ENCODE measurements around the gene SYNGAP1.

GRCh38 chr6:33433544-33434191, 13.8 kb downstream of the SYNGAP1 start:
- TF ChIP-seq POLR2AphosphoS5 (IDR thresholded peaks at IDR 0.05) (no peak), POLR2A (IDR thresholded peaks at IDR 0.05) (no peak)
- TF ChIP-seq, protein P1, sequence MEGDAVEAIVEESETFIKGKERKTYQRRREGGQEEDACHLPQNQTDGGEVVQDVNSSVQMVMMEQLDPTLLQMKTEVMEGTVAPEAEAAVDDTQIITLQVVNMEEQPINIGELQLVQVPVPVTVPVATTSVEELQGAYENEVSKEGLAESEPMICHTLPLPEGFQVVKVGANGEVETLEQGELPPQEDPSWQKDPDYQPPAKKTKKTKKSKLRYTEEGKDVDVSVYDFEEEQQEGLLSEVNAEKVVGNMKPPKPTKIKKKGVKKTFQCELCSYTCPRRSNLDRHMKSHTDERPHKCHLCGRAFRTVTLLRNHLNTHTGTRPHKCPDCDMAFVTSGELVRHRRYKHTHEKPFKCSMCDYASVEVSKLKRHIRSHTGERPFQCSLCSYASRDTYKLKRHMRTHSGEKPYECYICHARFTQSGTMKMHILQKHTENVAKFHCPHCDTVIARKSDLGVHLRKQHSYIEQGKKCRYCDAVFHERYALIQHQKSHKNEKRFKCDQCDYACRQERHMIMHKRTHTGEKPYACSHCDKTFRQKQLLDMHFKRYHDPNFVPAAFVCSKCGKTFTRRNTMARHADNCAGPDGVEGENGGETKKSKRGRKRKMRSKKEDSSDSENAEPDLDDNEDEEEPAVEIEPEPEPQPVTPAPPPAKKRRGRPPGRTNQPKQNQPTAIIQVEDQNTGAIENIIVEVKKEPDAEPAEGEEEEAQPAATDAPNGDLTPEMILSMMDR (IDR thresholded peaks at IDR 0.05): no peak
